ENCODE data around the gene ADARB2. TPM values are rescaled to one million over a fixed set of nuclear protein-coding genes. Genes with fewer than 3 reads are reported as not detected.

Gene ADARB2
- total and polyA plus RNA-seq, 2 donors = 0.66 to 2.5 TPM

DNA sequence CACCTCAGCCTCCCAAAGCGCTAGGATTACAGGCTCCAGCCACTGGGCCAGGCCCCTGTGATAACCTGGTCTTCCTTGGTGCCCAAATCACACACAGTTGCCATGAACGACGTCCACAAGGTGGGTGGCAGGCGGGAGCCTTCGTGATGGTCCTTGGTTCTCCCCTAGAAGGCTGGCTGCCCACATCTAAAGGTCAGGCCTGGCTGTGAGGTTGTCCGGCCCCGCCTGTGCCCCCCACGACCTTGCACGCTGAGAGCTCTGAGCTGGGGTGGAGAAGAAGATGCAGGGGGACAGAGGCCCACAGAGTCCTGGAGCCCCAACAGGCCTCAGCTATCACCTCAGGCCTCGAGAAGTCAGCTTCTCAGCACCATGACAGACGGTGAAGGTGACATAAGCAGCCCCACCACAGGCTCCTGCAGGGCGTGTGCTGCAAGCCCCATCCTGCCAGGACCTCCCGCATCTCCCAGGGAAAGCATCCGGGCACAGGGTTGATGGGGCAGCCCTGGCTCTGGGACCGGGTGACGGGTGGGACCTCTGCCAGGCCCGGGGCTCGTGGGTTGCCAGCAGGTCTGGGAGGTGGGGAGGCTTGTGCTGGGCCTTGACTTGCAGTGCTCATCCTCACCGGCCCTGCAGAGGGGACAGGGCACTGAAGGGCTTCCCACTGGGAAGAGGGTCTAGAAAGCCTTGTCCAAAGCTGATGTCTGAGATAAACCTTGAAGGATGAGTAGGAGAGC lies 463.8 kb downstream of the ADARB2 start:
- H3K36me3 ChIP-seq (ENCODE audit: control insufficient read depth in 2 of 2, insufficient read depth in 2 of 2, low read length in 1 of 2) = no peaks in the 10 kb centered on the region
- no peak overlapping the region for H3K4me3 ChIP-seq (ENCODE audit: low read length in 2 of 2)
- 95% methylated on average over 19 of the region's 19 CpGs for WGBS
- H3K27me3 ChIP-seq (ENCODE audit: control insufficient read depth in 2 of 2, insufficient read depth in 1 of 2, low read length in 1 of 2) = no peaks in the 10 kb centered on the region
- peaks cover 0 to 2% of the 10 kb centered on the region in 2 donors for H3K4me1 ChIP-seq (ENCODE audit: control insufficient read depth in 2 of 2, insufficient read depth in 2 of 2, low read length in 2 of 2)
- H3K27ac ChIP-seq (ENCODE audit: low read depth in 1 of 2, low read length in 1 of 2) = peak overlapping the region in 1 of 2 donors; percentile 70
- no peaks in the 10 kb centered on the region for H3K9me3 ChIP-seq (ENCODE audit: control insufficient read depth in 2 of 2, insufficient read depth in 1 of 2, low read length in 1 of 2)
- DNase-seq (ENCODE audit: low read depth in 6 of 9, low spot score in 9 of 9) = no peak

DNA sequence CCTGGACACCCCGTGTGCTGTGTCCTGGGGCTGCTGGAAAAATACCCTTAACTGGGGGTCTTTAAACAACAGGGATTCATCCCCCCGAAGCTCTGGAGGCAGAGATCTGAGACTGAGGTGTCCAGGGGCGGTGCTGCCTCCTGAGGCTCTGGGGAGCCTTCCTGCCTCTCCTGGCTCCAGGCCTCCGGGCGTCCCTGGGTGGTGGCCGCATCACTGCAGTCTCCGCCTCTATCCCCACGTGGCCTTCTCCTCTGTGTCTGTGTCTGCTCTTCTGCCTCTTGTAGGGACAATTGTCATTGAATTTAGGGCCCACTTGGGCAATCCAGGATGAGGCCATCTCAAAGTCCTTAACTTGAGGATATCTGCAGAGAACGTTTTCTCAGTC lies 464.6 kb downstream of the ADARB2 start:
- H3K4me1 ChIP-seq (ENCODE audit: control insufficient read depth in 2 of 2, insufficient read depth in 2 of 2, low read length in 2 of 2) = peaks cover 0 to 2% of the 10 kb centered on the region in 2 donors
- no peak for DNase-seq (ENCODE audit: low read depth in 6 of 9, low spot score in 9 of 9)
- no peaks in the 10 kb centered on the region for H3K27me3 ChIP-seq (ENCODE audit: control insufficient read depth in 2 of 2, insufficient read depth in 1 of 2, low read length in 1 of 2)
- H3K27ac ChIP-seq (ENCODE audit: low read depth in 1 of 2, low read length in 1 of 2) = no peak overlapping the region
- no peaks in the 10 kb centered on the region for H3K9me3 ChIP-seq (ENCODE audit: control insufficient read depth in 2 of 2, insufficient read depth in 1 of 2, low read length in 1 of 2)
- H3K36me3 ChIP-seq (ENCODE audit: control insufficient read depth in 2 of 2, insufficient read depth in 2 of 2, low read length in 1 of 2) = no peaks in the 10 kb centered on the region
- no peak overlapping the region for H3K4me3 ChIP-seq (ENCODE audit: low read length in 2 of 2)
- 91% methylated on average over 9 of the region's 9 CpGs for WGBS

DNA sequence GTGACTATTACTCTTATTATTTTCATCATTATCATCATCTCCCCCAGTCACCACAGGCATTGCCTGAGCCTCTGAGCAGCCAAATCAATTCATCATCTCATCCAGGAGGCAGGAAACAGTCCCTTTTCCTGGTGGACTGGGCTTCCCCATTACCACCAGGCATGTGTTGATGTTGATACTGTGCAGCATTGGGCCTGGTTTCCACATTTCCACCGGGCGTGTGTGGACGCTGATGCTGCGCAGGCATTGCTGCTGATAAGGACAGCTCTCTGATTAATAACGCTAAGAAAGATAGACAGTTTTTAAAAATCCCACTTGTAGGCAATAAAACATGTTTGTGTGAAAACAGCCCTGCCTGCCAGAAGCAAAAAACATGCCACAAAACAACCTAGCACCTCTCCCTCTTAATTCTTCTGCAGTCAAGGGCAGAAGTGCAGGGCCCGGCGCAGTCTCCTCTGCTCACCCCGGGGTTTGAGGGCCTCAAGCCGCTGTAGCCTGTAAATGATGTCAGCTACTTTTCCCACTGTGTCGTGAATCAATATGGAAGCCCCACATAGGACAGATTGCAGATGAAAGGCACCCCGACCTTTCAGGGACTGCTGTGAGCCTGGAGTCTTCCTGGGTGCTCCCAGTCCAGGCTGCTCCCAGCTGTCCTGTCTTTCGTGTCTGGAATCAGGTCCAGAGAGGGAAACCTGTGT lies 465.1 kb downstream of the ADARB2 start:
- no peak overlapping the region for H3K27ac ChIP-seq (ENCODE audit: low read depth in 1 of 2, low read length in 1 of 2)
- H3K36me3 ChIP-seq (ENCODE audit: control insufficient read depth in 2 of 2, insufficient read depth in 2 of 2, low read length in 1 of 2) = no peaks in the 10 kb centered on the region
- DNase-seq (ENCODE audit: low read depth in 6 of 9, low spot score in 9 of 9) = no peak
- peaks cover 0 to 2% of the 10 kb centered on the region in 2 donors for H3K4me1 ChIP-seq (ENCODE audit: control insufficient read depth in 2 of 2, insufficient read depth in 2 of 2, low read length in 2 of 2)
- no peaks in the 10 kb centered on the region for H3K9me3 ChIP-seq (ENCODE audit: control insufficient read depth in 2 of 2, insufficient read depth in 1 of 2, low read length in 1 of 2)
- 79% methylated on average over 12 of the region's 12 CpGs for WGBS
- H3K27me3 ChIP-seq (ENCODE audit: control insufficient read depth in 2 of 2, insufficient read depth in 1 of 2, low read length in 1 of 2) = no peaks in the 10 kb centered on the region
- no peak overlapping the region for H3K4me3 ChIP-seq (ENCODE audit: low read length in 2 of 2)

DNA sequence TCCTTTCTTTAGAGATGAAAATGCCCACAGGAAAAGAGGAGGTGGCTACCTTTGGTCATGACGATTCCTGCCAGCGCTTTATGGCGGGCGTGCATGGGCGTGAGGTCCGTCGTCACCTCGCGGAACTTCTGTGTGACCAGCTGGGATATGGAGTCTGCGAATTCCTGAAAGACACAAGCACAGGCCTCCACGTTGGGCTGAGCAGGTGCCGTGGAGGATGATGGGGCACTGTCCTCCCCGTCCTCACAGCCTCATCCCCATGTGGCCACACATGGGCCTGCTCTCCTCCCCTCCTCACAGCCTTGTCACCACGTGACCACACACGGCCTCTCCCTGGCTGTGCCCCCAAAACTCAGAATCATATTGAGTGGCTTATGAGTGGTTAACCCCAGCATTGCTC lies 466.4 kb downstream of the ADARB2 start:
- H3K4me1 ChIP-seq (ENCODE audit: control insufficient read depth in 2 of 2, insufficient read depth in 2 of 2, low read length in 2 of 2) = peaks cover 0 to 2% of the 10 kb centered on the region in 2 donors
- DNase-seq (ENCODE audit: low read depth in 6 of 9, low spot score in 9 of 9) = no peak

DNA sequence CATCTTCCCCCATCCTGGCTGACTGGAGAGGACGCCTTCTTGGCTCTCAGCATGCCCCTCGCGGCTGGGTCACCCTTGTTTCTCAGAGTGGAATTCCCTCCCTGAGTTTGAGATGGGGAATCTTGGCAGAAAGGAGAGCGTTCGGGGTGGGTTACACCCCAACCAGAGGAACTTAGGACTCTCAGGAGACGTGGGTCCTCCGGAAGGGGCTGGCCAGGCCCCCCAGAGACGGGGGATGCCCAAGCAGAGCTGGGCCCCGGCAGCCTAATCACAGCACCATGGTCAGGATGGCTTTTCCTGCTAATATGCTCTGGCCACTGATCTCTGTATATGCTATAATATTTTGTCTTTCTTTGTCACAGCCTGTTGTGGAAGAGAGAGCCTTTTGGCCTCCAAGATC lies 466.8 kb downstream of the ADARB2 start:
- WGBS = 92% methylated on average over 9 of the region's 9 CpGs
- no peaks in the 10 kb centered on the region for H3K9me3 ChIP-seq (ENCODE audit: control insufficient read depth in 2 of 2, insufficient read depth in 1 of 2, low read length in 1 of 2)
- no peak for DNase-seq (ENCODE audit: low read depth in 6 of 9, low spot score in 9 of 9)

More for the DNA sequence above, 466.4 kb downstream of the ADARB2 start:
- Histone ChIP-seq H3K4me3 (ENCODE audit: low read length in 2 of 2) (no peak overlapping the region), H3K36me3 (ENCODE audit: control insufficient read depth in 2 of 2, insufficient read depth in 2 of 2, low read length in 1 of 2) (no peaks in the 10 kb centered on the region), H3K27ac (ENCODE audit: low read depth in 1 of 2, low read length in 1 of 2) (no peak overlapping the region), H3K27me3 (ENCODE audit: control insufficient read depth in 2 of 2, insufficient read depth in 1 of 2, low read length in 1 of 2) (no peaks in the 10 kb centered on the region), H3K9me3 (ENCODE audit: control insufficient read depth in 2 of 2, insufficient read depth in 1 of 2, low read length in 1 of 2) (no peaks in the 10 kb centered on the region)
- 95% methylated on average over 15 of the region's 15 CpGs for WGBS

DNA sequence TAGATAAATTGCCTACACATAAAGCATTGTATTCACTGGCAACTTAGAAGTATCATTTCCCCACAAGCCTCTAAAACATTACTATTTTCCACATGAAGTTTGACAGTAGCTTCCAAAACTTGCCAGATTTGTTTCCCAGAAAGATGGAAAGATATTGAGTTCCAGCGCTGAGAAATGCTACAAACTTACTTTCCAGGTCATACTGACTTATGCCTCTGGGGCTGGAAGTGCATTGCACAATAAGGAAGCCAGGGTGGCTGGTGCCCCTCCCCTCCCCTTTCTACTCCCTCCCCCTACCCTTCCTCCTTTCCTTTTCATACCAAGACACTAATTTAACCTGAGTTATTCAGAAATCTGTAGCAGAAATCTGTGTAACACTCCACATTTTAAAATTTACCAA lies 468.5 kb downstream of the ADARB2 start:
- Histone ChIP-seq H3K27me3 (ENCODE audit: control insufficient read depth in 2 of 2, insufficient read depth in 1 of 2, low read length in 1 of 2) (no peaks in the 10 kb centered on the region), H3K9me3 (ENCODE audit: control insufficient read depth in 2 of 2, insufficient read depth in 1 of 2, low read length in 1 of 2) (no peaks in the 10 kb centered on the region), H3K36me3 (ENCODE audit: control insufficient read depth in 2 of 2, insufficient read depth in 2 of 2, low read length in 1 of 2) (no peaks in the 10 kb centered on the region), H3K4me3 (ENCODE audit: low read length in 2 of 2) (no peak overlapping the region), H3K27ac (ENCODE audit: low read depth in 1 of 2, low read length in 1 of 2) (no peak overlapping the region), H3K4me1 (ENCODE audit: control insufficient read depth in 2 of 2, insufficient read depth in 2 of 2, low read length in 2 of 2) (peaks cover 0 to 2% of the 10 kb centered on the region in 2 donors)
- DNase-seq (ENCODE audit: low read depth in 6 of 9, low spot score in 9 of 9) = no peak
- 5% methylated on average over 1 of the region's 1 CpG for WGBS

More for the DNA sequence above, 466.8 kb downstream of the ADARB2 start:
- Histone ChIP-seq H3K4me3 (ENCODE audit: low read length in 2 of 2) (no peak overlapping the region), H3K27me3 (ENCODE audit: control insufficient read depth in 2 of 2, insufficient read depth in 1 of 2, low read length in 1 of 2) (no peaks in the 10 kb centered on the region), H3K36me3 (ENCODE audit: control insufficient read depth in 2 of 2, insufficient read depth in 2 of 2, low read length in 1 of 2) (no peaks in the 10 kb centered on the region), H3K27ac (ENCODE audit: low read depth in 1 of 2, low read length in 1 of 2) (no peak overlapping the region), H3K4me1 (ENCODE audit: control insufficient read depth in 2 of 2, insufficient read depth in 2 of 2, low read length in 2 of 2) (peaks cover 0 to 2% of the 10 kb centered on the region in 2 donors)

DNA sequence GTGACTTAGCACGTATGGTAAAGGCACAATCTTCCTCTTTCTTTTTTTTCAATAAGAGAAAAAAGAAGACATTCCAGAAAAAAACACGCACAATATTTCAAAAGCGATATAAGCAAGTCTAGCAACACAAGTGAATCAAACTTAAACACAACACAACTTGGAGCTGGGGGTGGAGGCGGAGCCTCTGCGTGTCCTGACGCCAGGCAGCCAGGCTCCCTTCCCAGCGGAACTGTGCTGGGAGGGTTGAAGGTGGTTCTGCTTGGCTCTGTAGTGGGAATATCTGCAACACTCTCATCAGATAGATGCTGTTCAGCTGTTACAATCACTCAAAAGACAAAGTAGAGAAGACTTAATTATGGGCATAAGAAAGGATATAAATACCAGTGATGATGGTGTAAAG lies 469.8 kb downstream of the ADARB2 start:
- H3K4me3 ChIP-seq (ENCODE audit: low read length in 2 of 2) = no peak overlapping the region
- H3K4me1 ChIP-seq (ENCODE audit: control insufficient read depth in 2 of 2, insufficient read depth in 2 of 2, low read length in 2 of 2) = peaks cover 0 to 2% of the 10 kb centered on the region in 2 donors
- DNase-seq (ENCODE audit: low read depth in 6 of 9, low spot score in 9 of 9) = no peak
- no peaks in the 10 kb centered on the region for H3K27me3 ChIP-seq (ENCODE audit: control insufficient read depth in 2 of 2, insufficient read depth in 1 of 2, low read length in 1 of 2)
- H3K27ac ChIP-seq (ENCODE audit: low read depth in 1 of 2, low read length in 1 of 2) = no peak overlapping the region
- 96% methylated on average over 7 of the region's 7 CpGs for WGBS
- no peaks in the 10 kb centered on the region for H3K9me3 ChIP-seq (ENCODE audit: control insufficient read depth in 2 of 2, insufficient read depth in 1 of 2, low read length in 1 of 2)
- no peaks in the 10 kb centered on the region for H3K36me3 ChIP-seq (ENCODE audit: control insufficient read depth in 2 of 2, insufficient read depth in 2 of 2, low read length in 1 of 2)

DNA sequence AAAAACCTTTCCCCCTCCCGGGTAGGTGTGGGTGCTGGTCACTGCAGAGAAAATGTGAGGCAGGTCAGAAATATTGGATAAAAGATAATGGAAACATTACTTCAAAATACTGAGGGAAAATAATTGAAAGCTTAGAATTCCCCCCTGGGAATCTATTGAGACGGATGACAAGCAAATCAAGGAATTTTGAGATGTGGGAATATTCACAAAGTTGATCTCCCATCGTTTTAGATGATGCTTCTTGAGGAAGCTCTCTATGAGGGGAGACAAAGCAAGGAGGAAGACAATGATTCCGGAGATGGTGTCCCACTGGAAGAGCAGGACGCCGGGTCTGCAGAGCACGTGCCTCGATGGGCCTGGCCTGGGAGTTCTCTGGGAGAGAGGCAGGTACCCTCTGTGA lies 470.2 kb downstream of the ADARB2 start:
- no peak overlapping the region for H3K4me3 ChIP-seq (ENCODE audit: low read length in 2 of 2)
- H3K9me3 ChIP-seq (ENCODE audit: control insufficient read depth in 2 of 2, insufficient read depth in 1 of 2, low read length in 1 of 2) = no peaks in the 10 kb centered on the region
- no peaks in the 10 kb centered on the region for H3K27me3 ChIP-seq (ENCODE audit: control insufficient read depth in 2 of 2, insufficient read depth in 1 of 2, low read length in 1 of 2)
- H3K4me1 ChIP-seq (ENCODE audit: control insufficient read depth in 2 of 2, insufficient read depth in 2 of 2, low read length in 2 of 2) = peaks cover 0 to 2% of the 10 kb centered on the region in 2 donors
- H3K27ac ChIP-seq (ENCODE audit: low read depth in 1 of 2, low read length in 1 of 2) = no peak overlapping the region
- no peaks in the 10 kb centered on the region for H3K36me3 ChIP-seq (ENCODE audit: control insufficient read depth in 2 of 2, insufficient read depth in 2 of 2, low read length in 1 of 2)
- DNase-seq (ENCODE audit: low read depth in 6 of 9, low spot score in 9 of 9) = no peak
- WGBS = 95% methylated on average over 8 of the region's 8 CpGs

DNA sequence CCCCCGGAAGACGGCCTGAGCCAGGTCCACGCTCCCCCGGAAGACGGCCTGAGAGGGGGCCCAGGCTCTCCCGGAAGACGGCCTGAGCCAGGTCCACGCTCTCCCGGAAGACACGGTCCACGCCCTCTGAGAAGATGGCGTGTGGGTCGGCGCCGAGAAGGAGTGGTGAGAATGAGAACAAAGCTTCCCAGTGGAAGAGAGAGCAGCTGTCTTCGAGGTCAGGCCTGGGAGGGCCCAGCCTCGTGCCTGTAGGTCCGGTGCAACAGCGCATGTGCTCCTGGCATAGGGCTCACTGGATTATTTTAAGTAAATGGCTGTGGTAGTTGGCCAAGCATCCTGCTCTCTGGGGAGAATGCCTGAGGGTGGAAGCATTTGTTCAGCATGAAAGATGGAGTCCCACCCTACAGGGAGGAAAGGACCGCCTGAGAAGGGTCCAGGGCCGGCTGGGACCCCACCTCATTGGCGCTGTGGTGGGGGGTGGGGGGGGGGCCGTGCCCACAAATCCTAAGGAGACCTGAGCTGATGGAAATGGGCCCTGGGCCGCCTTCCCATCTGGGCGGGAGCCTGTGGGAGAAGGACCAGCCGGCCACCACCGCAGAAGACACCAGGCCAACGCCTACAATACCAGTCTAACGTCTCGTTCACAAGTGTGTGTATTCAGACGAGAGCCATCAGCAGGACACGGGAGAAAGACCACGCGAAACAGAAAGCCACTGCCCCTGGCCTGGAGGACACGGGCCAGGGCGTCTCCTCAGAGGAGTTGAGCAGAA lies 471.1 kb downstream of the ADARB2 start:
- WGBS = 97% methylated on average over 36 of the region's 36 CpGs
- Histone ChIP-seq H3K4me1 (ENCODE audit: control insufficient read depth in 2 of 2, insufficient read depth in 2 of 2, low read length in 2 of 2) (peaks cover 0 to 2% of the 10 kb centered on the region in 2 donors), H3K4me3 (ENCODE audit: low read length in 2 of 2) (no peak overlapping the region), H3K36me3 (ENCODE audit: control insufficient read depth in 2 of 2, insufficient read depth in 2 of 2, low read length in 1 of 2) (no peaks in the 10 kb centered on the region), H3K27ac (ENCODE audit: low read depth in 1 of 2, low read length in 1 of 2) (no peak overlapping the region), H3K27me3 (ENCODE audit: control insufficient read depth in 2 of 2, insufficient read depth in 1 of 2, low read length in 1 of 2) (no peaks in the 10 kb centered on the region), H3K9me3 (ENCODE audit: control insufficient read depth in 2 of 2, insufficient read depth in 1 of 2, low read length in 1 of 2) (no peaks in the 10 kb centered on the region)
- DNase-seq (ENCODE audit: low read depth in 6 of 9, low spot score in 9 of 9) = no peak

Data from thymus (tissue), 11 donors.